Right lobe of liver (tissue), 4 donors: Measurements from ENCODE around the gene GAST.
A peak's percentile ranks its signal among the peaks of the same experiment; 100 is the strongest.

Experiments used
- POLR2A ChIP-seq: fragments of 450-650 bp; IDR thresholded peaks from one replicate; pipeline ENCODE4 v1.6.1; 2017; ENCODE audit warnings: antibody characterized with exemption, mild to moderate bottlenecking
- TF ChIP-seq, protein P1 (sequence below), 4 donors: fragments of 200-600 bp in 3 of 4; fragments of 450-650 bp in 1 of 4; IDR thresholded peaks; one replicate each; pipeline versions ENCODE4 v1.5.1 to v1.8.0; 2016 to 2022; ENCODE audit warnings: antibody characterized with exemption in 4 of 4, mild to moderate bottlenecking in 2 of 4
- donor health status: DM: no; HTN: no; CAD: no.
- donor health status: DM: no; HTN: no; CAD: no.
- donor health status: DM: no; HTN: yes; CAD: no.

DNA sequence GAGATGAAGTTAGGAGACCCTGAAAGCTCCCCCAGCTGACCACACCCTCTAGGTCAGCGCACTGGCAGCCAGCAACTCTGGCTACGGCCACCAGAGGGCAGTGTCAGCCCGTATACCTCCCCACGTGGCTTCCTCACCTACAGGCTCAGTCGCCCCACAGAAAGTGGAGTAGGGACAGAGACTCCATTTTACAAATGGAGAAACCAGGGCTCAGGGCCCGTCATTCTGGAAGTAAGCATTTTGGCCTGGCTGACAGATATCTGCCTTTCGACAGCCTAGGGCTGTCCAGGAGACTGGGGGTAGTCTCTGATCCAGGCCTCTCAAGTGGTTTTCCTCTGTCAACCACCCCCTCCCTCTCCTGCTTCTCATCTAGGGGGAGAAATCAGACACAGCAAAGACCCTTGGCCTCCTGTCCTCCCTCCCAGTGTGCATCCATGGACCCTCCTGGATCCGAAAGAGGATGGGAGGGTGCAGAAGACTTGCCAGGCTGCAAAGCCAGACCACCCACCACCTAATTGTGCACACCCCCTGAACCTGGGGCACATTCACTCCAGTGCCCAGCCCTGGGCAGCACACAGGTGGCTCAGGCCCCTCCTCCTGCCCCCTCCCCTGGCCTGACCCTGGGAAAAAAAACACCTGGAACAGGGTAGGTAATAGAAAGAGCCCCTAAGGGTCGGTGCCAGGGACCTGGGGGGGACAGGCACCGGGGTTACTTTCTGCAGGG lies 26.1 kb downstream of the GAST start:
- TF ChIP-seq, protein P1, sequence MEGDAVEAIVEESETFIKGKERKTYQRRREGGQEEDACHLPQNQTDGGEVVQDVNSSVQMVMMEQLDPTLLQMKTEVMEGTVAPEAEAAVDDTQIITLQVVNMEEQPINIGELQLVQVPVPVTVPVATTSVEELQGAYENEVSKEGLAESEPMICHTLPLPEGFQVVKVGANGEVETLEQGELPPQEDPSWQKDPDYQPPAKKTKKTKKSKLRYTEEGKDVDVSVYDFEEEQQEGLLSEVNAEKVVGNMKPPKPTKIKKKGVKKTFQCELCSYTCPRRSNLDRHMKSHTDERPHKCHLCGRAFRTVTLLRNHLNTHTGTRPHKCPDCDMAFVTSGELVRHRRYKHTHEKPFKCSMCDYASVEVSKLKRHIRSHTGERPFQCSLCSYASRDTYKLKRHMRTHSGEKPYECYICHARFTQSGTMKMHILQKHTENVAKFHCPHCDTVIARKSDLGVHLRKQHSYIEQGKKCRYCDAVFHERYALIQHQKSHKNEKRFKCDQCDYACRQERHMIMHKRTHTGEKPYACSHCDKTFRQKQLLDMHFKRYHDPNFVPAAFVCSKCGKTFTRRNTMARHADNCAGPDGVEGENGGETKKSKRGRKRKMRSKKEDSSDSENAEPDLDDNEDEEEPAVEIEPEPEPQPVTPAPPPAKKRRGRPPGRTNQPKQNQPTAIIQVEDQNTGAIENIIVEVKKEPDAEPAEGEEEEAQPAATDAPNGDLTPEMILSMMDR (IDR thresholded peaks at IDR 0.05): peak; percentile 98 to 100 (median 98)
- no peak for TF ChIP-seq POLR2A
